Measurements from ENCODE around the gene SLC6A8. TPM values are rescaled to one million over a fixed set of nuclear protein-coding genes. Genes with fewer than 3 reads are reported as not detected.
"Not testable (repeated sequence)": the region's sequence is repeated elsewhere in the genome, so short reads cannot be mapped to it uniquely, and the experiment has no call there.

The SLC6A8 gene
- polyA plus RNA-seq, 3 donors, result 53.5 to 69.9 (median 59.4) TPM

- no peak for DNase-seq (ENCODE audit: extremely low read depth in 1 of 11, low read depth in 9 of 11, low spot score in 4 of 11)
Observed at GRCh38 chrX:153688071-153688470, 345 bp downstream of the SLC6A8 start.

GRCh38 chrX:153688506-153688905 is 780 bp downstream of the SLC6A8 start:
- DNase-seq (ENCODE audit: extremely low read depth in 1 of 11, low read depth in 9 of 11, low spot score in 4 of 11), result no peak

- DNase-seq (ENCODE audit: extremely low read depth in 1 of 11, low read depth in 9 of 11, low spot score in 4 of 11), result no peak
Observed at GRCh38 chrX:153688911-153689590, 1.3 kb downstream of the SLC6A8 start.

GRCh38 chrX:153689654-153690465 is 2.1 kb downstream of the SLC6A8 start:
- no peak for DNase-seq (ENCODE audit: extremely low read depth in 1 of 11, low read depth in 9 of 11, low spot score in 4 of 11)

GRCh38 chrX:153690466-153690865 is 2.7 kb downstream of the SLC6A8 start:
- no peak for DNase-seq (ENCODE audit: extremely low read depth in 1 of 11, low read depth in 9 of 11, low spot score in 4 of 11)

- DNase-seq (ENCODE audit: extremely low read depth in 1 of 11, low read depth in 9 of 11, low spot score in 4 of 11), result not testable (repeated sequence)
Observed at GRCh38 chrX:153691032-153691827, 3.5 kb downstream of the SLC6A8 start.

- DNase-seq (ENCODE audit: extremely low read depth in 1 of 11, low read depth in 9 of 11, low spot score in 4 of 11), result no peak
Observed at GRCh38 chrX:153692003-153692402, 4.3 kb downstream of the SLC6A8 start.

GRCh38 chrX:153692611-153693156 is 5.0 kb downstream of the SLC6A8 start:
- no peak for DNase-seq (ENCODE audit: extremely low read depth in 1 of 11, low read depth in 9 of 11, low spot score in 4 of 11)

- no peak for DNase-seq (ENCODE audit: extremely low read depth in 1 of 11, low read depth in 9 of 11, low spot score in 4 of 11)
Observed at GRCh38 chrX:153693216-153694086, 5.7 kb downstream of the SLC6A8 start.

GRCh38 chrX:153694256-153694655 is 6.5 kb downstream of the SLC6A8 start:
- DNase-seq (ENCODE audit: extremely low read depth in 1 of 11, low read depth in 9 of 11, low spot score in 4 of 11), result not testable (repeated sequence)

- no peak for DNase-seq (ENCODE audit: extremely low read depth in 1 of 11, low read depth in 9 of 11, low spot score in 4 of 11)
Observed at GRCh38 chrX:153694687-153695270, 7.1 kb downstream of the SLC6A8 start.

- DNase-seq (ENCODE audit: extremely low read depth in 1 of 11, low read depth in 9 of 11, low spot score in 4 of 11), result no peak
Observed at GRCh38 chrX:153696100-153696499, 8.4 kb downstream of the SLC6A8 start.

- DNase-seq (ENCODE audit: extremely low read depth in 1 of 11, low read depth in 9 of 11, low spot score in 4 of 11), result not testable (repeated sequence)
Observed at GRCh38 chrX:153696538-153696937, 8.8 kb downstream of the SLC6A8 start.

- not testable (repeated sequence) for DNase-seq (ENCODE audit: extremely low read depth in 1 of 11, low read depth in 9 of 11, low spot score in 4 of 11)
Observed at GRCh38 chrX:153696986-153697722, 9.4 kb downstream of the SLC6A8 start.

- no peak for DNase-seq (ENCODE audit: extremely low read depth in 1 of 11, low read depth in 9 of 11, low spot score in 4 of 11)
Observed at GRCh38 chrX:153697924-153698865, 10.5 kb downstream of the SLC6A8 start.

- not testable (repeated sequence) for DNase-seq (ENCODE audit: extremely low read depth in 1 of 11, low read depth in 9 of 11, low spot score in 4 of 11)
Observed at GRCh38 chrX:153699210-153699783, 11.6 kb downstream of the SLC6A8 start.

Data from renal cortex interstitium (tissue), 11 donors.